ENCODE measurements around the gene PTTG1.
"Not testable (repeated sequence)": the region's sequence is repeated elsewhere in the genome, so short reads cannot be mapped to it uniquely, and the experiment has no call there.

Gene PTTG1

DNA sequence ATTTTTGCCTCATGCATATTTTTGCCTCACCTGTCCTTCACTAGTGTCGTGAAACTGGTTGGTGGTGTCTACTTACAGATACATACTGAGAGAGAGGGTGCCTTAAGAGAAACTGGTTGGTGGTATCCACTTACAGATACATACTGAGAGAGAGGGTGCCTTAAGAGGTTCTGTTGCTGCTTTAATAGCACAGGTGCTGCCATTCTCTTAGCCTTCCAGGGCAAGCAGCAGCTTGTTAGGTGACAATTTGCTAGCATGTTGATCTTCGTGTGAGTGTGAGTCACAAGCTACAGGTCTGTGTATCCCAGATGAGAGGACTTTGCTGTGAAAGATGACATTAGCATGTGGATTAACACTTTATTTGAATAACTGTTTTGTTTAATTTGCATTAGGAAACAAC is 1.4 kb downstream of the PTTG1 start:
- no peak for DNase-seq (ENCODE audit: low spot score)

DNA sequence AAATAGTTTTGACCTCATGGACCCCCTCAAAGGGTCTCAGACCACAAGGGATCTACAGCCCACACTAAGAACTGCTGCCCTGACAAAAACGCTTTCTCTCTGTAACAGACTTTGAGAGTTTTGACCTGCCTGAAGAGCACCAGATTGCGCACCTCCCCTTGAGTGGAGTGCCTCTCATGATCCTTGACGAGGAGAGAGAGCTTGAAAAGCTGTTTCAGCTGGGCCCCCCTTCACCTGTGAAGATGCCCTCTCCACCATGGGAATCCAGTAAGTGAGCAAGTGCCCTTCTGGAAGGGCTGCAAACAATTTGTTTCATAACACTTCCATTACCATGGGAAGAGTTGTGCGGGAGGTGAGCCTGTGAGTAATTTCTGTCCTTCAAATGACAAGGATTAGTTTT is 6.0 kb downstream of the PTTG1 start:
- DNase-seq (ENCODE audit: low spot score), result no peak

DNA sequence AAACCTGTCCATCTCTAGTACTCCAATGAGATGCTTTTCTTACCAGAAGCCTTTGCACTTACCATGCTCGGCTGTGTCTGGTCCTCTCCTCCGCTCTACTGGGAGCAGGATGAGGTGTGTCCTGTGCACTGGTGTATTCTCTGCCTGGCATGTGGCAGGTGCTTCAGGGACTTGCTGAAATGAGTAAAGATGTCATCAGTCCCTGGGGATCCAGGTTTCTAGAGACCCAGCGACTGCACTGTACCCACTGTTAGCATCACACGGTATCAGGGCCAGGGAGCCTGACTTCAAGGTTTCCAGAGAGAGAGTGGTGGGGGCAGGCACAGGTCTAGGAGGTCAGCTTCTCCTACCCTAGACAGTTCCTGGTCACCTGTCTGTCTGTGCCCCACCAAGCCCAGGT is 10.5 kb downstream of the PTTG1 start:
- no peak for DNase-seq (ENCODE audit: low spot score)

DNA sequence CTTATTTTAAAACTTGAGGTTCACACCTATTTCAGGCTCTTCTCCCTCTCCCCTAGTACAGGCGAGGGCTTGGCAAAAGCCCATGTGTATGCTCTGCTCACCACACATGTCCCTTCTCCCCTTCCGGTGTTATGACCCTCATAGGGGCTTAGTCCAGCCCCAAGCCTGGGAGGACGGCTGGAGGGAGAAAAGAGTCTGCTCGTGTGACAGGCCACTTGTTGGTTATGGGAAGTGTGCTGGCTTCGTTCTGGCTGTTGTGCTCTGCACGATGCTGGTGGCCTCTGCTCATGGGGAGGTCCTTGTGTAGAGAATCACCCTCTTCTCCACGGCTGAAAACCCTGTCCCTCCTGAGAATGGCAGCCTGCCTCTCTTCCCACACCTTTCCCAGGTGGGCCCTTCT is 11.1 kb downstream of the PTTG1 start:
- DNase-seq (ENCODE audit: low spot score), result no peak

DNA sequence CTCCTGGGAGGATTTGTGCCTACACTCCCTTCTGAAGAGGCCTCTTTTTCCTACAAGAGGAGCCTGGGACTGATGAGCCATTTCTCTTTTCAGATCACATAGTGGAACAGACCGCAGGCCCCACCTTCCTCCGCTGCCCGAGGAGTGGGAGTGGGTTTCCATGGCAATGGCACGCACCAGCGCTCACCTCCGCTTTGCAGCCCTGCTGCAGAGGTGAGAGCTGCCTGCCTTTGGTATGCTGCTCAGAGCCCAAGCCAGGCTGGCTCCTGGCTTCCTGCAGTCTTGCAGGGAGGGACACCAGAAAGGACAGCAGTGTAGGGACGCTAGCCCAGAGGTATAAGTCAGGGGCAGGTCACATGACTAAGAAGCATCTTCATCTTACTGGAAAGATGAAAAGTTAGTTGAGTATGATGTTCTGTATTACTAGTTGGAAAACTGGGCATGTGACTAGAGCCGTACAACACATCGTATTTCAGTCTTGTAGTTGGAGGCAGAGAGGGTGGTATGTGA is 12.4 kb downstream of the PTTG1 start:
- no peak for DNase-seq (ENCODE audit: low spot score)

DNA sequence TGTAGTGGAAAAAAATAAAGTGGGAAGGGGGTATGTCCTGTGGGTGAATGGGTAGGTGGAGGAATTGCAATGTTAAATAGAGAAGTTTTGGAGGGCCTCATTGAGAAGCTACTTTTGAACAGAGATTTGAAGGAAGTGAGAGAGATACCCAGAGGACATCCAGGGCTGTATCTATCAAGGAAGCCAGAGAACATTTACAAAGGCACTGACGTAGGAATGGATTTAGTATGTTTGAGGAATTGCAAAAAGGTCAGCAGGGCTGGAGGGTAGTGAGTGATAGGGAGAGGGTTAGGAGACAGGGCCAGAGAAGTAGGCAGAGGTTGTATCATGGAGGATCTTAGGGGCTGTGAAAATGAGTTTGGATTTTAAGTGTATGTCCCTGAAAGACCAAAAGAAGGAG is 13.9 kb downstream of the PTTG1 start:
- DNase-seq (ENCODE audit: low spot score), result no peak

DNA sequence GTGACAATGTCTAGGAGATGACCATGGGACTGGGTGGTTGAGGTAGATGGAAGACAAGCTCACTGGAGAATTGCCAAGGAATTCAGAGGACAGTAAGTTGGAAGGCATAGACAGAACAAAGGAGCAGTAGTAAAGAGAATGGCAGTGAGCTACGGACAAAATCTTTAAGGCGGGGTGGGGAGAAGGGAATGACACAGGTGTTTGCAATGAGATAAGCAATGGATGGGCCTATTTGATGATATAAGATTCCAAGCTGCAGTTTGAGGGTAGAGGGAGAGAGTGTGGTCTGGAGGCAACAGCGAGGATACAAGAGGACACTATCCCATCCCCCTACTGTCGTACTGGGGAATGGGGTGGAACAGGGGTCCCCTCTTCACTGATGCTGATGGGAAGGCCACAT is 14.4 kb downstream of the PTTG1 start:
- DNase-seq (ENCODE audit: low spot score), result no peak

DNA sequence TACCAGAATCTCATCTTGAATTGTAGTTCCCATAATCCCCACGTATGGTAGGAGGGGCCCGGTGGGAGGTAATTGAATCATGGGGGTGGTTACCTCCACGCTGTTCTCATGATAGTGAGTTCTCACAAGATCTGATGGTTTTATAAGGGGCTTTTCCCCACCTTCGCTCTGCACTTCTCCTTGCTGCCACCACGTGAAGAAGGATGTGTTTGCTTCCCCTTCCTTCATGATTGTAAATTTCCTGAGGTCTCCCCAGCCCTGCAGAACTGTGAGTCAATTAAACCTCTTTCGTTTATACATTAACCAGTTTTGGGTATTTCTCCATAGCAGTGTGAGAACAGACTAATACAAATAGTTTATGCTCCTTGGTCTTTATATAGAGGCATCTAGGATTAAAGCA is 15.0 kb downstream of the PTTG1 start:
- DNase-seq (ENCODE audit: low spot score), result not testable (repeated sequence)

DNA sequence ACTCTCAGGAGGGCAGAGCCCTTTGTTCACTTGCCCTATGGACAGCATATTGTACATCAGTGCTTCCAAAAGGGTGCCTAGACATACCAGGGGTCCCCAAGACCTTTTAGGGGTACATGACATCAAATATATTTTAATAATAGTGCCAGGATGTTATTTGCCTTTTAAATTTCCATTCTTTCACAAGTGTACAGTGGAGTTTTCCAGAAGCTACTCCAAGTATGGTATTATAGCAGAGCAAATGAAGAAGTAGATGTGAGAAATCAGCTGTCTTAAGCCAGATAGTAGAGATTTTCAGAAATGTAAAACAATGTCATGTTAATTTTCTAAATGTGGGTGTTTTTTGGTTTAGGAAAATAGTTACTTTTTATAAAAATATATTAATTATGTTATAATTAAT is 15.6 kb downstream of the PTTG1 start:
- no peak for DNase-seq (ENCODE audit: low spot score)

DNA sequence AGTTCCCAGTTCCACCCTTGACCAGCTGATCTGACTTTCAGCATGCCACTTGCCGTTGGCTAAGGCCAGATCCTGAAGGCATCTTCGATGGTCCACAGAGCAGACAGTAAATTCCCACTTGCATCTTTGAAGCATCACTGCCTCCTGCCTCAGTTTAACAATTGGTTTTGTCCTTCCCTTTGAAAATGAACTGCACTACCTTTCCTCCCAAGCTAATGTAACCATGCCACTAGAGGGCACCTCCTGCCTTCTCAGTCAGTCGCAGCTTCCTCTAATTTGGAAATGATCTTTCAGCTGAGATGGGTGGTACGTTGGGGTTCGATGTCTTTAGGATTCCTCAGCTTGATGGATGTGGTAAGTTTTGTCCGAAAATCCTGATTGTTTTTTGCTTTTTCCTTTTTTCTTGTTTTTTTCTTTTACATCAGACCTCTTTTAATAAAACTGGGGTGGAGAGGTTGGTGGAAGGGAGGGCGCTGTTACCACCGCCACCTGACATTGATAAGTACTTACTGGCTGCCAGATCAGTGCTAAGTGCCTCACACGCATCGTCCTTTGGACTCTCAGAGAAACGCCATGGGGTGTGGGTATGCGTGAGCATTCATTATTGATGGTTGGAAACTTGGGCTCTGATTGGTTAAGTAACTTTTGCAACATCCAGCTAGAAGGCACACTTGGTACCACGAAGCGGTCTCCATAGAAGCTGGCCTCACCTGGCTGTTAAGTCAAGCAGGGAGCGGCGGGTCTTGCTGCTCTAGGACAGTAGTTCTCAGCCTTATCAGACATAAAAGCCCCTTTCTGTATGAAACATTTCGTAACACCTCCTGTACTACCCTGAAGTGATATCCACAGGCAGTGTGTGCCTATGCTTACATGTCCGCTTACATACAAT is 16.9 kb downstream of the PTTG1 start:
- DNase-seq (ENCODE audit: low spot score), result peak; percentile 70

DNA sequence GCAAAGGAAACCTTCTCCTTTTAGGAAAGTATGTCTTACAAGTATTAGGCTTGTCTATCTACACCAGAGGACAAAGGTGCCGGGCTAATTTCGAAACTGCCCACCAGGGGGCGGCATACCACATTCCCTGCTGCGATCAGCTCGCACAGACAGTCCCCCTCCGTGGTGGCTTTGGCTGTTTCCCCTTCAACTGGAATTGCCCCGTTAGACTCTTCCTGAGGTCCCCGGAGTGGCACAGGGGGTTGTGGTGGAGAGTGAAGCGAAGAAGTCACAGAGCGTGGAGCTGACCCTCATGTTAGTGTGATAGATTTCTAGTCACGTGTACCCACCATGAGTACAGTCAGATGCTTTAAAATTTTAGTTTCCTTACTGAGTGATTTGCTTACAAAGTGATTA is 17.5 kb downstream of the PTTG1 start:
- peak; percentile 79 for DNase-seq (ENCODE audit: low spot score)

DNA sequence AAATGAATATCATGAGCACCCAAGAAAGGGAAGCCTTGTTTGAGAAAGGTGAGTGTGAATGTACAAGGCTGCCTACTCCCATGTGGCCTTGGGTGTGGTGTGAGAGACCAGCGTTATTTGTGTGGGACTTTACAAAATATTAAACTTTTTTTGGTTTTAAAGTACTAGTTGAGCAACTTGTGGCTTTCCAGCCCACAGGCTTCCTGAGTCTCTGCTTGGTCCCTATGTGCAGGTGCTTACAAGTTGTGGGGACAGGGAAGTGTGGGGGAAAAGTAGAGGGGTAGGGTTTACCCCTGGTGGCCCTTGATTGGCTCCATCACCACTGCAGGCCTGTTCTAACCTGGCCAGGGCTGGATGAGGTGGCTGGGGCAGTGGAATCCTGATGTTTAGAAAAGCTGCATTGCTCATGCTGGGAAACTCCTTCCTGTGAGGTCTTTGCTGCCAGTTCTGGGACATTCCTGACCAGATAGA is 19.7 kb downstream of the PTTG1 start:
- no peak for DNase-seq (ENCODE audit: low spot score)

DNA sequence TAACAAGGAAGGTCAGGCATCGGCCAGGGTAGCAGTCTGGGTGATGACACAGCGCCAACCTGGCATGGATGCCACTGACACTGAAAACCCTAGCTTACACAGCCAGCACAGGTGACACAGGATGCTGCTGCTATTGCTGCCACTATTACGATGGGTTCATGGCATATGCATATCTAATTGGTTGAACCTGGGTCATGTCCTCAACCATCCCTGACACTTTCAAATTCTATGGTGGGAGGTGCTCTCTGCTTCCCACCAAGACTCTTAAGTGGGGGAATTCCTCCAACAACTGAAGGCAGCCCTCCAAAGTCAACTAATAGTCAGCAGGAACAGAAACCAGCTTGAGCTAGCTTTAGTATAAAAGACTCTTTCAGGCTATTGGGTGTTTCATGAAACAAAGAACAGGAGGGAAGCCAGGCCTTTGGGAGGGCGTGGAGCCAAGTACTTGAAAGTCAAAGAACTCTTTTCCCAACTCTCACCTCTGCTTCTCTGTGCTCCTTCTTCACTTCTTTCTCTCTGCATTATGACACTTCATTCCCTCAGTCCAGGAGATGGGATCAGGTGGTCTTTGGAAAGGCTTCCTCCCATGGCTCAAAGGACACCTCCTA is 21.3 kb downstream of the PTTG1 start:
- no peak for DNase-seq (ENCODE audit: low spot score)

DNA sequence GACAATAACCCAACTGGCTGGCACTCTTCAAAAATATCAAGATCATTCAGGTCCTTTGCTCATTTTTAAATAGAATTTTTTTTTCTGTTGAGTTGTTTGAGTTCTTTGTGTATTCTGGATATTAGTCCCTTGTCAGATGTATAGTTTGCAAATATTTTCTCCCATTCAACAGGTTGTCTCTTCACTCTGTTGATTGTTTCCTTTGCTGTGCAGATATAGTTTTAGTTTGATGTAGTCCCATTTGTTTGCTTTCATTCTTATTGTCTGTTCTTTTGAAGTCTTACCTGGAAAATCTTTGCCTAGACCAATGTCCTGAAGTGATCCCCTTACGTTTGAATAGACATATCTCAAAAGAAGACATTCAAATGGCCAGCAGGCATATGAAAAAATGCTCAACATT is 22.8 kb downstream of the PTTG1 start:
- DNase-seq (ENCODE audit: low spot score), result no peak

DNA sequence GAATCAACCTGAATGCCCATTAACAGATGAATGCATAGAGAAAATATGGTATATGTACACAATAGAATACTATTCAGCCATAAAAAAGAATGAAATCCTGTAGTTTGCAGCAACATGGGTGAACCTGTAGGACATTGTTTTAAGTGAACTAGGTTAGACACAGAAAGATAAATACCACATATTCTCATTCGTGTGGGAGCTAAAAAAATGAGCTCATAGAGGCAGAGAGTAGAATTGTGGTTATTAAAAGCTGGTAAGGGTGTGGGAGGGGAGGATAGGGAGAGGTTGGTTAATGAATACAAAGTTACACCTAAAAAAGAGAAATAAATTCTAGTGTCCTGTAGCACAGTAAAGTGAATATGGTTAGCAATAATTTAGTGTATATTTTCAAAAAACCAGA is 23.5 kb downstream of the PTTG1 start:
- DNase-seq (ENCODE audit: low spot score), result no peak

DNA sequence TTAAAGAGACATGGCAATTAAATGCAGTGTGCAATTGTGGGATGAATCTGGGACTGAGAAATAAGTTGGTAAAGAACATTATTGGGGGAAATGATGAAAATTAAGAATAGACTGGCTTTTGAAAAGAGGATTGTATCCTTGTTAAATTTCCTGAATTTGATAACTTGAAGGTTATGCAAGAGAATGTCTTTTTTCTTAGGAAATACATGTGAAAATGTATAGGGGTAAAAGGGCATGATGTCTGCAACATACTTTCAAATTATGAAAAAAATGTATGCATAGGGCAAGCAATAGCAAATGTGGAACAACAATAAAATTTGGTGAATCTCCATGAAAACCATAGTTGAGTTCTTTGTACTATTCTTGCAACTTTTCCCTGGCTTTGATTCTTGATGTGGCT is 24.1 kb downstream of the PTTG1 start:
- DNase-seq (ENCODE audit: low spot score), result no peak

DNA sequence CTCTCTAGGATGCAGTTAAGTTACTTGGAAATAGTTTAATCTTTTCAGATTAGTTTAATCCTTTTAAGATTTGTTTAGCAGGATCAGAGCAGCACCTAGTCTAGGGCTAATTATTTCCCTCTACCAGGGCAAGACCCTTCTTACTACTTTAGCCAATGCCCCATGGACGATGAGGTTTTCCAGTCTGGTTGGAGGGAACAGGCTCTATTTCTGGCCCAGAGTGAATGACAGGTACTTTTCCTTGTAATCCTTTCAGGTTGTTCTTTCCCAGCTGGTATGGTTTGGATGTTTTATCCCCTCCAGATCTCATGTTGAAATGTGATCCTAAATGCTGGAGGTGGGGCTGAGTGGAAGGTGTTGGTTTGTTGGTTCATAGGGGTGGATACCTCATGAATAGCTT is 27.2 kb downstream of the PTTG1 start:
- no peak for DNase-seq (ENCODE audit: low spot score)

DNA sequence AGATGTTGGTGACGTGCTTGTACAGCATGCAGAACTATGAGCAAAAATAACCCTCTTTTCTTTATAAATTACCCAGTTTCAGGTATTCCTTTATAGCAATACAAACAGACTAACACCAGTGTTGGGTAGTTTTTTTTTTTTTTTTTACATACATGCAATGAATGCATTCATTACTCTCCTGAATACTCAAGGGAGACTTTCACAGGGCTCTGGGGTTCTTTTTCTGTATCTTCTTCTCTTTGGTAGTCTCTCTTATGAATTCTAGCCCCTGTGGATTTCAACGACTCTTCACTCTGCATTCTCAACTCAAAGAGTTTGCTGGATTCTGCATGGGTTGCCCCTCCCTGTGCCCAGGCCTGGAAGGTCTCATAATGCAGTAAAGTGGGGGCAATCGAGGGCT is 27.8 kb downstream of the PTTG1 start:
- no peak for DNase-seq (ENCODE audit: low spot score)

DNA sequence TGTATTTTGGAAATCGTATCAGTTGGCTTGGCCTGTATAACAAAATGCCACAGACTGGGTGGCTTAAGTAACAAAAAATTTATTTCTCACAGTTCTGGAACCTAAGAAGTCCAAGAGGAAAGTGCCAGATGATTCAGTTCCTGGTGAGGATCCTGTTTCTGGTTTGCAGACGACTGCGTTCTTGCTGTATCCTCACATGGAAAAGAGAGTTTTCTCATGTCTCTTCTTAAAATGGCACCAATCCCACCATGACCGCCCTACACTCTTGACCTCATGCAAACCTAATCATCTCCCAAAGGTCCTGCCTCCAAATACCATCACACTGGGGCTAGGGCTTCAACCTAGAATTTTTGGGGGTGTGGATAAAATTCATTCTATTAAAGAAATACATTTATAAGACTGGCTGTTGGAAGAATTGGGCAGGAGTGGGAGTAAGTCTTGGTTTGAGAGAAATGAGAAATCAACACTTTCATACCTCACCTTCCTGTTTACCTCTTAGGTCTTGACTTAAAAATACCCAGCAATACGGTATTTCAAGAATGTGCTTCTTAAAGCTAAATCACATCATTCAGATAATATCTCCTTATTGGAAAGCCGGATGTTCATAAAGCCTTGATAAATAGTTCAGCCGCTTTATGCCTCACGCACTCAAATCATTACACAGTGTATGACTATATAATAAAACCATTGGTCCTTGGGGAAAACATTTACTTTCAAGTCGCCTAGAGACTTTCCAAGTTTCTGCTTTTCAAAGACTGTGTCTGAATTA is 28.7 kb downstream of the PTTG1 start:
- no peak for DNase-seq (ENCODE audit: low spot score)

DNA sequence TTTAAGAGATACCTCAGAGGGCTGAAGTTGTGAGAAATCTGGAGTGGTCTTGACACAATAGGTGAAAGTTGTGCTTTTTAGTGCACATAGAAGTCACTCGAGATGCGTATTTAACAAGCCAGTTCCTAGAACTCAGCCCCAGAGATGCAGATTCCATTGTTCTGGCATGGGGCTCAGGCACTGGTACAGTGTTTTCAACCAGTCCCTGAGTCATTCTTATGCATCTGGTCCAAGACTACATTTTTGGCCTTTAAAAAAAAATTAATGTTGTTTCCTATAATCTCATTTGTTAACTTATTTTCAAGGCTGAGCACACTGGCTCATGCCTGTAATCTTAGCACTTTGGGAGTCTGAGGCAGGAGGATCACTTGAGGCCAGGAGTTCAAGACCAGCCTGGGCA is 29.6 kb downstream of the PTTG1 start:
- no peak for DNase-seq (ENCODE audit: low spot score)

DNA sequence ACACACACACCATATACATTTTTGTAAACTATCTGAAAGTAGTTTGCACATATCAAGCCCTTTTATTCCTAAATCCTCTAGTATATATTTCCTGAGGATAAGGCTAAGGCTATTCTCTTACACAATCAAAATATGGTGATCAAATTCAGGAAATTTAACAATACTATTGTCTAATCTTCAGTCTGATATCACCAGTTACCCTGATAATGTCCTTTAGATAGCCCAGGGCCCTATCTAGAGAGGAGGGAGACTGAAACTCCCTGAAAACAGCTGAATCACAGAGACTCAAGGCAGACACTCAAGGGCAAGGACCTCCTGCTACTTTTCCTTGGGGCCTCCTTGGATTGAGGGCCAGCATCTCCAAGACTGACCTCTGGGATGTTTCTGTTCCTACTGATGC is 30.4 kb downstream of the PTTG1 start:
- no peak for DNase-seq (ENCODE audit: low spot score)

DNA sequence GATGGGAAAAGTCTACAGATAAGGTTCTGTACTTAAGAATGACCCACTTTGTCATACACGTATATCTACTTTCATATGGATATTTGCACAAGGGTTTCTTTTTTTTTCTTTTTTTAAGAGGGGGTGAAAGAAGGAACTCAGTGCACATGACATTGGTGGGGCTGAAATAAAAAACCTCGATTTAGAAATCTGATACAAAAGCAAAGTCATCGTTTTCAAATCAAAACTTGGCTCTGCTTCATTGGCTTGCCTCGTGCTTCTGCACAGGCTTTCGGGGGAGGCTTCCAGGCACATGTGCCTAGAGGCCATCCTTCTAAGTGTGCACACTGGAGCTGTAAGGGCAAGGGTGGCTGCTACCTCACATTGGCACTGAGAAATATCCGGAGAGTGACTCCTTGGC is 31.1 kb downstream of the PTTG1 start:
- no peak for DNase-seq (ENCODE audit: low spot score)

DNA sequence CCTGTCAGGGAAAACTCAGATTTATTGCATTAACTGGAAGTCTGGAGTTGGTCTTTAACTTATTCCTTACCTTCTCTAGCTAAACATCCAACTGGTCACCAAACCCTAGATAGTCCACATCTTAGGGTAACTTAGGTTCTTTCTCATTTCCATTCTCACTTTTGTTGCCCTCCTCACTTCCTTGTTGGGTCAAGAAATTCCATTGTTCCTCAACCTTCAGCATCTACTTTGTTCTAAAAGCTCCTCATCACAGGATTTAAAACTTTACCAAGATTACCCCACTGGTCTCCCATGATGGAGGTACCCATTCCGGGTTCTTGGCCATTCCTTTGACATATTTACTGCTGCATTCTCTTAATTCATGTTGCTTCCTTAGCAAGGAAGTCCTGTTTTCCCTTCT is 32.1 kb downstream of the PTTG1 start:
- DNase-seq (ENCODE audit: low spot score), result no peak
